HS-27A (cell line): Measurements from ENCODE around the gene SACM1L.
A peak's percentile ranks its signal among the peaks of the same experiment; 100 is the strongest.
"Not testable (repeated sequence)": the region's sequence is repeated elsewhere in the genome, so short reads cannot be mapped to it uniquely, and the experiment has no call there.

Experiments used
- DNase-seq: peaks from one replicate; pipeline ENCODE4 v3.0.0-alpha.2; 2012; ENCODE audit warnings: low read depth, missing footprints

Gene SACM1L

DNA sequence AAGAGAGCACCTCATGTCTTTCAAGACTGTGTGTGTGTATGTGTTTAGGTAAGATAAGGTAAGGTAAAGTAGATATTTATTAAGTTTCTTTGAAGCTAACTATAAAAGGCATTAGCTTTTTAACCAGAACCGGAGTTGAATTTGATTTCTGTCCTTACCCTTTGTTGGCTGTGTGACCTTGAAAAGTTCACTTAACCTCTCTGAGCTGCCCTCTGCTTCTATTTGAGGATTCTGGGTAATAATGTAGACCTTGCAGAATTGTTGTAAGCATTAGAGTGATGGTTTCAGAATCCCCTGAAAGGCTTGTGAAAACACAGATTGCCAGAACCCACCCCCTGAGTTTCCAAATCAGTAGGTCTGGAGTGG lies 21.6 kb upstream of the SACM1L start:
- DNase-seq = no peak

DNA sequence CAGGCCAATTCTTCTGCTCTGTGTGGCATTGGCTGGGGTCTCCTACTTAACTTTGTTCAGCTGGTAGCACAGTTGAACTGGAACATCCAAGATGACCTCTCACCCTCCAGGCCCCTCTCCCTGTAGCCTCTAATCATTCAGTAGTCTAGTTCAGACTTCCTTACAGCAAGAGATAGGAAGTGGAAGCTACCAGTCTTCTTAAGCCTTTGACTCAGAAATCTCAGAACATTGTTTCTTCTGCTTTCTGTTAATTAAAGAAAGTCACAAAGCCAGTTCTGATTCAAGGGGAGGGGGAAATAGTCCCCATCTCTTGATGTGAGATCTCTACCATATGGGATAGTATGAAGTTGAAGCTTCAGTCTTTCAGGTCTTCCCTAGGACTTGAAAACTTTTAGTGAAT lies 18.8 kb upstream of the SACM1L start:
- DNase-seq = no peak

DNA sequence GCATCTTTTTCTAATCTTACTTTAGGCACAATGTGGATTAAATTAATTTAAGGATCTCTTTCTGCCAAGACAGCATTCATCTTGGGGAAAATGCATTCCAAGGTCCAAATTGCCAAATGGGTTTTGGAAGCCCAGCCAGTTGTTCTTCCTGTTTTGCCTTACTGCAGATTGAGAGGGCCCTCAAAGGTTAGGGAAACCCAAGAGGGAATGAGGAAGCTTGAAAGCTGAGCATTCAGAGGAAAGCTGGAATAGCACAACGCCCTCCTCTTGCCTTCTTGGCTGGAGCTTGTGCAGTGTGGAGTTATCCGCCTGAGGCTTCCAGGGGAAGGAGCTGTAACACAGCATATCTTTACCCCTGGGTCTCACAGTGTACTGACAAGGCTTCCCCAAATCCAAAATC lies 18.2 kb upstream of the SACM1L start:
- DNase-seq = no peak

DNA sequence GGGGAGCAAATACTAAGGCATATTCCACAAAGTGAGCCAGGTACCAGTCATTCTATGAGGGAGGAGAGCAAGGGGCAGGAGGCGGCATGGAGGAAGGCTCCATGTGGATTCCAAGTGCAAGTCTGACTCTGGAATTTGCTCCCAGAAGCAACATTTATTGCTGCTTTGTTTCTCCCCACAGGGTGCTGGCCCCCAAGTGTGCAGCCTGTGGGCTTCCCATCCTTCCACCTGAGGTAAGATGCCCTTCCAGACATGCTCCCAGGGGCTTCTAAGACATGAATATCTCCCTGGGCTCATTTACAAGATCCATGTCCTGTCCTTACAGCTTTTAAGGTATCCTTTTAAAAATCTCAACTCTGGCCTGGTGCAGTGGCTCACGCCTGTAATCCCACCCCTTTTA lies 15.9 kb upstream of the SACM1L start:
- DNase-seq = no peak

DNA sequence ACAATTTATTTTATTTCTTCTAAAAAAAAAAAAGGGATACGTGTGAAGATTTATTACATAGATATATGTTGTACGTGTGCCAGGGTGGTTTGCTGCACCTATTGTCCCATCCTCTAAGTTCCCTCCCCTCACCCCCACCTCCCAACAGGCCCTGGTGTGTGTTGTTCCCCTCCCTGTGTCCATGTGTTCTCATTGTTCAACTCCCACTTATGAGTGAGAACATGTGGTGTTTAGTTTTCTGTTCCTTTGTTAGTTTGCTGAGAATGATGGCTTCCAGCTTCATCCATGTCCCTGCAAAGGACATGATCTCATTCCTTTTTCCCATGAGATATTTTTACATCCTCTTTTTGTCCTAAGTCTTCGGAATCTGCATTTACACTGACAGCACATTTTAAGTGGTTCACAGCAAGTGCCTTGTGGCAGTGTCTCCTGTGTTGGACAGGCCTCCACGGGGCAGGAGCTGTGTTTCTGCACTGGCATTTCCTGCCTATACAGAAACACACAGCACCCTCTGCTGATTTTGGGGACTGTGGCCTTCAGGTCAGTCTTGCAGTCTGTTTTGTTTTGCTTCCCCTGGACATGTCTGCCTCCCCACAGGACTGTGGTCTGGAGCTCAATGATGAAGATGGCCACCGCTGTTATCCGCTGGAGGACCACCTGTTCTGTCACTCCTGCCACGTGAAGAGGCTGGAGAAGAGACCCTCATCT lies 12.7 kb upstream of the SACM1L start:
- no peak for DNase-seq

DNA sequence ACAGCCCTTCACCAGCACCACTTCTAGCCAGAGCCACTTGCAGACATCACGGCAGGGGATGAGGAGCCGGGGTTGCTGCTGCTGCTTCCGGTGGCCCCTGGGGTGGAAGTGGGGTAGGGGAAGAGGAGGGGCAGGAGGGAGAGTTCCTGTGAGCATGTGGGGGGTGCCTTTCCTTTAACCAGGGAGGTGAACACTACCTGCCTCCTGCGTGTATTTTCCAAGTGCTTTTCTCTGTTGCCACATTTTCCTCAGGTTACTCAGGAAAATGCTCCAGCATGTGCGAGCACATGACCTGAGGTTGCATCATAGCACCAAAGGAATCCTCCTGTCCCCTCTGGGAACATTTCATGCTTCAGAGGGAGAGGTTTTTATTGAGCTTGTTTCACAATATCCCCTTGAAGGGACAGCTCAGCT lies 12.2 kb upstream of the SACM1L start:
- no peak for DNase-seq

DNA sequence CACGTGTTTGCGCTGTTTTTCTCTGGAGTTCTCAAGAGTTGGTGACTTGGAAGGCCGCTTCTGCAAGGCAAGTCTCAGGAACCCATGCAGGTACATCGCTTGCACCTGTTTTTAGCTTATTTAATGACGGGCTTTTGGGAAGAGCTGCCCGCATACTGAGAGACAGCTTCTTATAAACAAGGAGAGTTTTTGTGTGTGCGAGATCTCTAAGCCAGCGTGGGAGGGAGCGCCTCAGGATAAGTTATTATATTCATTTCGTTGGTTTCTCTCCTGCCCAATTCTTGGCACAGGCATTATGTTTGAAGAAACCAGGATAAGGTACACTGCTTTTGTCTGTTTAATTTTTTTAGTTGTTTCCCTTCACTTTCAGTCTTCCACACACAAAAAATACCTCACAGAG lies 11.4 kb upstream of the SACM1L start:
- no peak for DNase-seq

DNA sequence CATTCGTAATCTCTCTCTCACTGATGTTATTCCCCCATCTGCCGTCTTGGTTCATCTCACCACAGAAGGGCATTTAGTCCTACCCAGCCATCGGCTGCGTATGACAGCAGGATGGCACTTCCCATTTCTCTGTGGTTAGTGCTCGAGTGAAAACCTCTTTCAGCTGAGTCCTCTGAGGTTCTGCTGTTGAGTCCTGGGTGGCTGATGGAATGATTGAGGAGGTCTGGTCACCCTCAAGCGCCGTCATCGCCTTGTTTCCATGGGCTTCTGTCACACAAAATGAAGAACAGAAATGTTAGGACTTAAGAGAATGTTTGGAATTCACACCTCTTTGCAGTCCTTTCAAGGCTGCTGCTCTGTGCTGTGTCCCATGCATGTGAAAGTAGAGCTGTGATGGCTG lies 9.4 kb upstream of the SACM1L start:
- DNase-seq = no peak

DNA sequence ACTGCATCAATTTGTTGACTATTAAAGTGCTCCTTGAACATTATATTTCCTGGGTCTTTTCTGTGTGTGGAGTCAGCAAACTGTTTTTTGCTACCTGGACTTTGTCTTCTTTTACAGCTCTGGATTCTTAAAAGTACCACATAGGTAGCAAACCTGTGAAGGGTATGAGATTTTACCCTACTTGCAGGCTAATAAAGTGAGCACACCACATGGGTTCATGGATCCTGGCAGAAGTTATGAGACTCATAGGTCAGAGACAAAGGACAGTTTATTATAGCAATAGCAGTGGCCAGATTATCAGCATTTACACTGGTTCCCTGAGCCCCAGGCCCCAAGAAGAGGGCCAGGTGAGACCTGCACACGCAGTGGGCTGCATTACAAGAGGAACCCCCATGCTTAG lies 8.0 kb upstream of the SACM1L start:
- no peak for DNase-seq

DNA sequence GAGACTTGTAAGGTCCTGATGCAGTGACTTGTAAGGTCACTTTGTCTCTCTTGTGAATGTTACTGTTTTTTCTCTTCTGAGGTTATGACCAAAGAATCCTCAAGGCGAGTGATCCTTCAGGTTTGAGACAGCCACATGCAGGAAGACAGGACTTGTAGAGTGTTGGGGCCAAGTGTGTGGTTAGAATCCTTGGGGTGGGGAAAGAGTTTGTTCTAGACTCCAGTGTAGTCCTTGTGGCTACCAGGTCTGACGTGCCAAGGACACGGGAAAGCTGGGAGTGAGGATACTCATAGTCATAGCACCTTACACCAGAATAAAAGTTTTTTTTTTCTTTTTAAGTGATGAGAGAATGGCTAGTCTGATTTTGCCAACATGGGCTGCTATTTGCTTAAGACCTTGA lies 7.3 kb upstream of the SACM1L start:
- no peak for DNase-seq

DNA sequence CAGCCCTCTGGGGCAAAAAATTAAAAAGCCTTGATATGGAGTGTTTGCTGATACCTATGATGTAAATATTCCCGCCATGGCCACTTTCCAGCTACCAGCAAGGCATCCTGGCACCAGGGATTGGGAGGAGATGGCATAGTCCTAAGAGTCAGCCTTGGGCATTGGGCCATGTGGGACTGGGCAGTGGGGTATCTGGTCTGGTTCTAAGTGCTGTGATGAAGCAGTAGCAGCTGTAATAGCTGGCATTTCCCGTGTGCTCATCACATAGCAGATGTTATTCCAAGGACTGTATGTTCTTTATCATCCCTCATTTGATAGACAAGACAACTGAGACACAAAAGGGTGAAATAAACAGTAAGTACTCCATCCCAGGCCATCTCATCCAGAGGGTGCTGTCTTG lies 6.9 kb upstream of the SACM1L start:
- no peak for DNase-seq

DNA sequence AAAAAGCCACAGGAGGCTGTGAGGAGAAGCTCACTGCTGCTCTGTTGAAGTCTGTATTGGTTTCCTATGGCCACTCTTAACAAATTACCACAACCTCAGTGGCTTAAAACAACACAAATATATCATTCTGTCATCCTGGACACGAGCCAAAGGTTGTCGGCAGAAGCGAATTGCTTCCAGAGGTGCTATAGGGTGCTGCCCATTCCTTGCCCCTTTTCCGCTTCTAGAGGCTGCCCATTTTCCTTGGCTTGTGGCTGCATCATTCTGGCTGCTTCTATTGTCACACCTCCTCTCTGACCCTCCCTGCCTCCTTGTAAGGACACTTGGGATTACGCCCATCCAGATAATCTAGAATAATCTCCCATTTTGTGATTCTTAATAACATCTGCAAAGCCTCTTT lies 6.4 kb upstream of the SACM1L start:
- no peak for DNase-seq

DNA sequence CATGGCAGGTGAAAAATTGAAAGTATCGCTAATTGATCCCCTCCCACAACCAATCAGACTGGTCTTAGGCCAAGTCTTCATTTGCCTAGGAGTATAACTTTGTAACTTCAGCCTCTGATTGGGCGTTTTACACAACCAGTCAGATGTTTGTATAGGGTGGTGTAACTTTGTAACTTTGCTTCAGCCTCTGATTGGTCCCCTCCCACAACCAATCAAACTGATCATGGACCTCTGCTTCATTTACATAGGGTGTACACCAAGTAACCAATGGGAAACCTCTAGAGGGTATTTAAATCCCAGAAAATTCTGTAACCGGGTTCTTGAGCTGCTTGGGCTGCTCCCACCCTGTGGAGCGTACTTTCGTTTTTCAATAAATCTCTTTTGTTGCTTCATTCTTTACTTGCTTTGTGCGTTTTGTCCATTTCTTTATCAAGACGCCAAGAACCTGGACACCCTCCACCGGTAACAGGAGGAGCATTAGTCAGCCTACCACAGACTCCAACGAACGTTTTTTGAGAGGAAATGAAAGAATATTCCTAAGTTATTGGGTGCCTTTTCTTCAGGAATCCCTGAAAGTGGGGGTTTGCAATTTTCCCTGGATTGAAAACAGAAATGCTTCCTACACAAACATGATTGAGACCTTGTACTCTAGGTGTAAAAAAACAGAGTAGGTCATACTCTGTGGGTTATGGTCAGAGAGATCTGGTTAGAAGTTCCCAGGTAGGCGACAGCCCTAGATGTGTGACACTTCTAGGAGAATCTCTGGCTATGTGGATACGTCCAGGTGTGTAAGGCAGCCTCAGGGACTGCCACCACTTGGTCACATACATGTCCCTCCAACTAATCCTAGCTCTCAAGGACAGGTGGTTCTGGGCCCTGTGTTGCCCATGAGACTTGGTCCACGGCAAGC lies 5.5 kb upstream of the SACM1L start:
- no peak for DNase-seq

DNA sequence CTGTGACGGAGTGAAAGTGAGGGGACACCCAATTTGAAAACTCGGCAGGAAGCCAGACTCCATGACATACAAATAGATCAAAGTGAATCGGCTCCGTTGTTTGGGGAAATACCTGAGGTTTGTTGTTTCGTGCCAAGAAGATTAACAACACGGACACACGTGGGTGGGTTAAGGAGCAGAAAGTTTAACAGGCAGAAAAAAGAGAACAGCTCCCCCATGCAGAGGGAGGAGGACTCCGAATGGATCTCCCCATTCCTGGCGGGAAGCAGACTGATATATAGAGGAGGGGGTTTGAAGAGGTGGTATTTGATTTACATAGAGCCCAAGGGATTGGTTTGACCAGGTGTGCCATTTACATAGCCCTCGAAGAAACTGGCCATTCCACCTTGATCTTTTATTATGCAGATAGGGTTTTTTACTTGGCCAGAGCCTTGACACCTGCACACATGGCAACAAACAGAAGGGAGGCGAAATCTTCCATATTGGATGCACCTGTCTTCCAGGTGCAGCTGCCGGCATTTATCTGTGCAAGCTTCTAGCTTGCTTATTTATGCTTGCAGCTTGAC lies 4.8 kb upstream of the SACM1L start:
- no peak for DNase-seq

DNA sequence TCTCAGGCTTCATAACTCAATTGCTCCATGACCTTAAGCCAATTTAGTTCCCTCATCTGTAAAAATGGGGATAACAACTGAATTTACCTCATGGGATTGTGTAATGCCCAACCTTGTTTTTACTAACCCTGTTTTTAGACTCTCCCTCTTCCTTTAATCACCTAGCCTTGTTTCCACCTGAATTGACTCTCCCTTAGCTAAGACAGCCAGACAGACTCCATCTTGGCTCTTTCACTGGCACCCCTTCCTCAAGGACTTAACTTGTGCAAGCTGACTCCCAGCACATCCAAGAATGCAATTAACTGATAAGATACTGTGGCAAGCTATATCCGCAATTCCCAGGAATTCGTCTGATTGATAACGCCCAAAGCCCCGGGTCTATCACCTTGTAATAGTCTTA lies 3.5 kb upstream of the SACM1L start:
- not testable (repeated sequence) for DNase-seq

DNA sequence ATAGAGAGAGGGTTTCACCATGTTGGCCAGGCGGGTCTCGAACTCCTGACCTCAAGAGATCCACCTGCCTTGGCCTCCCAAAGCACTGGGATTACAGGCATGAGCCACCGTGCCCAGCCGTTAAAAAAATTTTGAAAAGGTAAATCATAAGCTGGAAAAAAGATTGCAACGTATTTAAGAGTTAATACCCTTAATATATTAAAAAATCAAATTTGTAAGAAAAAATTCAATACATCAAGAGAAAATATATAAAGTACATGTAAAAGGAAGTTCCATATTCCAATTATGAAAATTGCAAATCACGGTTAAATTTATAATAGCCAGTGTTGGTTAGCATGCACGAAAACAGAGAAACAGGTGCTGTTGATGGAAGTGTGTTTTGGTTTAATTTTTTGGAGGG lies 2.3 kb upstream of the SACM1L start:
- no peak for DNase-seq

DNA sequence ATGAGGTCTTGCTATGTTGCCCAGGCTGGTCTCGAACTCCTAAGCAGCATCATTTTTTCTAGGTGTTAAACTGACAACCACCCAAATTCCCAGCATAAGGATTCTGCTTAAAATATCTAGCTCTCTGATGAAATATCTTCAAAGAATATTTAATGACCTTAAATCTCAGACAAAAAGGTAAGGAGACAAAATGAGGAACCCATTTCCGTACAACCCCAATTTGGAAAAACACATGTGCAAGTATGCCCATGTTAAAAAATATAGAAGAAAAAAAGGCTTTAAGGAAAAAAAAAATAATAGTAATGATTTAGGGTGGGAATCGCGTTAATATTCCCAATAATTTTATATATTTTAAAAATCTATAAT lies 1.4 kb upstream of the SACM1L start:
- no peak for DNase-seq

DNA sequence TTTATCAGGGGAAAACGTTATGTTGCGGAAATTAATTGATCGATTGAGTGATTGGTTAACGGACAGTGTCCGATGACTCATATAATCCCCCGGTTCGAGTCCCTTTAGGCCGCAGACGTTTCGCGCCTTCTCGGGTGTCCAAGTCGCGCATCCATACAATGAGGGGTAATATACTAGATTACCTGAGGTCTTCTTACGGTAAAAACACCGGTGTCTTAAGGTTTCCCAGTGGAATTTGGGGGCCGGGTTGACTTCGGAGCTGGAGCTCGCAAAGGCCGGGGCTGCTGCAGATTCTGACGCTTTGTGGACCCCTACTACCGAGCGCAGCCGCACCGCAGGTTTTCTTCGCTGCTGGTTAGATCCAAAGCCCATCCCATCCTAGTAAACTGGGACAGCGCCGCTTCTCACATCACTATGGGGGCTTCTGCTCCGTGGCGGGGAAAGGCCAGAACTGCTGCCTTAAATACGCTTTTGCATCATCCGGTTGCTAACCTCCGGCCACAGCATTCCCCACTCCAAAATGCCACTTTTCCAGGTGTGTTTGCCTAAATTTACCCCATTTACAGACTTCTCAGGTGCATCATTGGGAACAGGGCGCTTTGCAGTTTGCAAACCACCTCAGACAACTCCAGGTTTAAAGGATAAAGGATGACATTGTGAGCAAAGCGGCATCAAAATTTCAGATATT lies 858 bp upstream of the SACM1L start:
- DNase-seq = peak; percentile 48

DNA sequence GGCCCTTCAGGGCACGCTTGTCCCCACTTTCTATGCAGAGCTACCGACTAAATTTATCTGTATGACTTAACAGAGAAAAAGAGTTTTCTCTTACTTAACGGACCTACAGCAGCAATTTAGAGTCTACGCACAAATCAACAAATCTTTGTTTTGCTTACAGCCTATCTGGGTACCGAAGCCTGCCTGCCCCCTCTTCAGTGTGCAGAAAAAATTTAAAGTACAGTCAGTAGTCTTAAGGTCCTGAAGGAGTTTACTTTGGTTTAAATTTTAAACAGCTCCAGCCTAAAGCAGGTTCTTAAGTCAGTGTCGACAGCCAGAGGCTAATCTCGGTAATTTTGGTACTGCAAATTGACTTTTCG lies 570 bp downstream of the SACM1L start:
- no peak for DNase-seq

DNA sequence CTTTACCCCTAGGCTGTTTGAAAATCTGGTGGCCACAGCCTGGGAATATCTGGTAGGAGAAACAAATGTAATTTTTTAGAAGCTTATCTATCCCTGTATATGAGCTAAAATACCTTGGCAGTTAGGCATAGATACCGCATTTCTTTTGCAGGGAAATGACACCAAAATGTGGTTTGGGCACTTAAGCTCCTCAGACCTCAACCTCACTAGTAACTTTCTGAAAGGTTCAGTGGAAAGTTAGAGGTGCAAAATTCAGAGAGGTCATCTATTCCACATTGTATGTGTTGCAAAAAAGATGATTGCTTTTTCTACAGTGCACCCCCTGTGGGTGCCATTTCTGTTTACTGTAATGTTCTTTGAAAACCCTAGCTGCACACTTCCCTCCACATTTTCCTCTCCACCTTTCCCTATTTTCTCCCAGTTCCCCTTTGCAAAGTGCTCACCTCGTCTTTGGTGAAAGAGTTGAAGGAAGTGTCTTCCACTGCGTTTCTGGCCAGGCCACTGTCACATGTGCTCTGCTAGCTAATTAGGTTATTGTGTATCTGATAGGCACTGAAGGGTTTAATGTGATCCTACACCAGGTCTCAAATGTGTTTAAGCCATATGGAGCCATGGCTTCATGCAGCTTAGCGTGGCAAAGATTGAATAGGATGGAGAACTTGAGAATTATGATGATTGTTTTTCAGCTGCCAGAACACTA lies 1.3 kb downstream of the SACM1L start:
- no peak for DNase-seq

DNA sequence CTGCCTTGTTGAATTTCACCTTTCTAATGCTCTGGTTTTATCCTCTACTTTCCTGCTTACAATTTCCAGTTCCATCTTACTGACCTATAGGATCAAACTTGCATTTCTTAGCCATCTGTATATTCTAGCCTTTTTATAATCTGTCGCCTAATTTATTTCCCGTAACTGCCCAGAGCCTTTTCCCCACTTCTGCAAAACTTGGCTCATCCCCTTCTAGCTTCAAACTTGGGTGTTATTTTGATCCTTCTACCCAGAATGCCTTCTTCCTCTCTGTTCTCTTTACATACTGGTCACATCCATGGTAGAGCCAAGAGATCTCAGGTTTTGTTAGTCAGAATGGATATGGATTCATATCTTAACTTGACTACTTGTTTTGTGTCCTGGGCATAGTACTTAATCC lies 2.6 kb downstream of the SACM1L start:
- no peak for DNase-seq

DNA sequence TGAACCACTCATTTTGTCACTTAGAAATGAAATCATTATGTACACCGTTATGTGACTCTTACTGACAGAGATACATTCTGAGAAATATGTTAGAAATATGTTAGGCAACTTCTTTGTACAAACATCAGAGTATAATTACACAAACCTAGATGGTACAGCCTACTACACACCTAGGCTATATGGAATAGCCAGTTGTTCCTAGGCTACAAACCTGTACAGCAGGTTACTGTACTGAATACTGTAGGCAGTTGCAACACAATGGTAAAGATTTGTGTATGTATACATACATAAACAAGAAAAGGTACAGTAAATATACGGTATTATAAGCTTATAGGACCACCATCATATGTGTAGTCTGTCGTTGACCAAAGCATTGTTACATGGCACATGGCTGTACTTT lies 3.7 kb downstream of the SACM1L start:
- DNase-seq = no peak
